ENCODE results near the gene SMPDL3B. TPM values are rescaled to one million over a fixed set of nuclear protein-coding genes. Genes with fewer than 3 reads are reported as not detected.
"Not testable (repeated sequence)": the region's sequence is repeated elsewhere in the genome, so short reads cannot be mapped to it uniquely, and the experiment has no call there.

Gene SMPDL3B
- polyA plus RNA-seq, 3 donors: 11.0 to 12.7 (median 12.4) TPM

GRCh38 chr1:27967106-27967883 lies 32.5 kb downstream of the SMPDL3B start:
- DNase-seq (ENCODE audit: low read depth in 3 of 3, low spot score in 2 of 3): no peak

- no peak for DNase-seq (ENCODE audit: low read depth in 3 of 3, low spot score in 2 of 3)
Measured at GRCh38 chr1:27967884-27968466, 33.2 kb downstream of the SMPDL3B start.

- no peak for DNase-seq (ENCODE audit: low read depth in 3 of 3, low spot score in 2 of 3)
Measured at GRCh38 chr1:27968692-27969091, 33.9 kb downstream of the SMPDL3B start.

GRCh38 chr1:27970401-27970800 lies 35.6 kb downstream of the SMPDL3B start:
- no peak for DNase-seq (ENCODE audit: low read depth in 3 of 3, low spot score in 2 of 3)

- no peak for DNase-seq (ENCODE audit: low read depth in 3 of 3, low spot score in 2 of 3)
Measured at GRCh38 chr1:27971674-27972073, 36.9 kb downstream of the SMPDL3B start.

- no peak for DNase-seq (ENCODE audit: low read depth in 3 of 3, low spot score in 2 of 3)
Measured at GRCh38 chr1:27972141-27972540, 37.3 kb downstream of the SMPDL3B start.

- no peak for DNase-seq (ENCODE audit: low read depth in 3 of 3, low spot score in 2 of 3)
Measured at GRCh38 chr1:27973771-27974416, 39.1 kb downstream of the SMPDL3B start.

GRCh38 chr1:27974417-27974781 lies 39.6 kb downstream of the SMPDL3B start:
- no peak for DNase-seq (ENCODE audit: low read depth in 3 of 3, low spot score in 2 of 3)

GRCh38 chr1:27979151-27979858 lies 44.5 kb downstream of the SMPDL3B start:
- DNase-seq (ENCODE audit: low read depth in 3 of 3, low spot score in 2 of 3): no peak

- no peak for DNase-seq (ENCODE audit: low read depth in 3 of 3, low spot score in 2 of 3)
Measured at GRCh38 chr1:27979859-27980201, 45.0 kb downstream of the SMPDL3B start.

- DNase-seq (ENCODE audit: low read depth in 3 of 3, low spot score in 2 of 3): no peak
Measured at GRCh38 chr1:27980216-27980845, 45.5 kb downstream of the SMPDL3B start.

- DNase-seq (ENCODE audit: low read depth in 3 of 3, low spot score in 2 of 3): no peak
Measured at GRCh38 chr1:27981145-27981544, 46.3 kb downstream of the SMPDL3B start.

- DNase-seq (ENCODE audit: low read depth in 3 of 3, low spot score in 2 of 3): no peak
Measured at GRCh38 chr1:27990920-27991537, 56.2 kb downstream of the SMPDL3B start.

- no peak for DNase-seq (ENCODE audit: low read depth in 3 of 3, low spot score in 2 of 3)
Measured at GRCh38 chr1:27992276-27992675, 57.5 kb downstream of the SMPDL3B start.

- no peak for DNase-seq (ENCODE audit: low read depth in 3 of 3, low spot score in 2 of 3)
Measured at GRCh38 chr1:27993241-27993640, 58.4 kb downstream of the SMPDL3B start.

- DNase-seq (ENCODE audit: low read depth in 3 of 3, low spot score in 2 of 3): no peak
Measured at GRCh38 chr1:27994060-27994459, 59.3 kb downstream of the SMPDL3B start.

GRCh38 chr1:27994526-27994925 lies 59.7 kb downstream of the SMPDL3B start:
- DNase-seq (ENCODE audit: low read depth in 3 of 3, low spot score in 2 of 3): not testable (repeated sequence)

GRCh38 chr1:27999055-27999454 lies 64.3 kb downstream of the SMPDL3B start:
- DNase-seq (ENCODE audit: low read depth in 3 of 3, low spot score in 2 of 3): no peak

GRCh38 chr1:28002600-28002999 lies 67.8 kb downstream of the SMPDL3B start:
- DNase-seq (ENCODE audit: low read depth in 3 of 3, low spot score in 2 of 3): no peak

- DNase-seq (ENCODE audit: low read depth in 3 of 3, low spot score in 2 of 3): not testable (repeated sequence)
Measured at GRCh38 chr1:28003117-28003516, 68.3 kb downstream of the SMPDL3B start.
